Measurements from ENCODE around the gene CUX1.
"Not testable (repeated sequence)": the region's sequence is repeated elsewhere in the genome, so short reads cannot be mapped to it uniquely, and the experiment has no call there.

CUX1 gene

DNA sequence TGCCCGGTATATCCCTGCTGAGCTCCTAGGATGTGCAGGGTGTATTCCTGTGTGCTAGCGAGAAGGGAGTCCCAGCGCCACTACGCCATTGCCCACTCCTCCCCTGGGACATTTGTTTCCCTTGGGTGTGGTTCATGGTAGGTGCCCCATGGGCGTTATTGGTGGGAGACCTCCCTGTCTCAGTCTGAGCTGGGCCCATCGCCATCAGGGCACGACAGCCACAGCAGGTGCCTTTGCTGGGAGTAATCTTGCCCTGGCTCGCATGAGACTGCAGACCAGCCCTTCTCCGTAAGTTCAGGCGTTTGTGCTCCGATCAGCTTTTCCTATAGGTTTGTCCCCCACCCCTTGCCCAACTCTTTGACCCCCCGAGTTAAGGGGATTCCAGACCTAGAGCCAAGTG is 332.0 kb downstream of the CUX1 start:
- no peak for DNase-seq (ENCODE audit: low spot score)

GRCh38 chr7:102150266-102150665 is 332.8 kb downstream of the CUX1 start:
- DNase-seq (ENCODE audit: low spot score), result no peak

- DNase-seq (ENCODE audit: low spot score), result no peak
These were observed 335.5 kb downstream of the CUX1 start for GRCh38 chr7:102152672-102153598.

GRCh38 chr7:102153599-102153946 is 336.1 kb downstream of the CUX1 start:
- DNase-seq (ENCODE audit: low spot score), result no peak

DNA sequence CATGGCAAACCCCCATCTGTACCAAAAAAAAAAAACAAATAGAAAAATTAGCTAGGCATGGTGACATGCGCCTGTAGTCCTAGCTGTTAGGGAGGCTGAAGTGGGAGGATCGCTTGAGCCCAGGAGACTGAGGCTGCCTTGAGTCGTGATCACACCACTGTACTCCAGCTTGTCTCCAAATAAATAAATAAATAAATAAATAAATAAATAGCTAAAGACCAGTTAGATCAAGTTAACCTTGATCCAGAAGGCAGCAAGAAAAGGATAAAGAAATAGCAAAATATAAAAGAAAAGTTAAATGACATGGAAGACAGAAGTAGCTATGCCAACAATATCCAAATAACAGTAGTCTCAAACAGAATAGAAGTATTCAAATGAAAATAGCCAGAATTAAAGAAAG is 337.0 kb downstream of the CUX1 start:
- DNase-seq (ENCODE audit: low spot score), result no peak

DNA sequence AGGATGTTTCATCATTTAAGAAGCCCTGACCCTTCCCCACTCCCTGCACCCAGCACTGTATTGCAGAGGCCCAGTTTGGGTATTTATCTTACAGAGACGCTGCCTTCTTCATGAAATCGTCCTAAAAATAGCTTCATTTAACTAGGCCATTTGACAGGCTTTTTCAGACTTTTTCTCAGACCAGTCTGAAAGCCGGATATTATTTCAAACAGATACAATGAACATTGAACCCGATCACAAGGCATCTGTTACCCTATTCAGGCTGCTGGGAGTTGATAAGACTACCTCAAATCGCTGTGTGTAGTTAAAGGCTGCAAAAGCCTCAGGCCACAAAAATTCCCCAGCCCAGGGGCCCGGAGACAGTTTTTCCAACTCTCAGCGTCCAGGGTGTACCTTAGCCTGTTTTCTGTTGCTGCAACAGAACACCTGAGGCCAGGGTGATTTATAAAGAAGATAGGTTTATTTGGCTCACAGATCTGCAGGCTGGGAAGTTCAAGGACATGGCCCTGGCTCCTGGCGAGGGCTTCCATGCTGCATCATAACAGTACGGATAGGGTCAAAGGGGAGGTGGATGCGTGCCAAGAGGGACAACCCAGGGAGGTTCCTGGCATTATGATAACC is 338.5 kb downstream of the CUX1 start:
- DNase-seq (ENCODE audit: low spot score), result no peak

DNA sequence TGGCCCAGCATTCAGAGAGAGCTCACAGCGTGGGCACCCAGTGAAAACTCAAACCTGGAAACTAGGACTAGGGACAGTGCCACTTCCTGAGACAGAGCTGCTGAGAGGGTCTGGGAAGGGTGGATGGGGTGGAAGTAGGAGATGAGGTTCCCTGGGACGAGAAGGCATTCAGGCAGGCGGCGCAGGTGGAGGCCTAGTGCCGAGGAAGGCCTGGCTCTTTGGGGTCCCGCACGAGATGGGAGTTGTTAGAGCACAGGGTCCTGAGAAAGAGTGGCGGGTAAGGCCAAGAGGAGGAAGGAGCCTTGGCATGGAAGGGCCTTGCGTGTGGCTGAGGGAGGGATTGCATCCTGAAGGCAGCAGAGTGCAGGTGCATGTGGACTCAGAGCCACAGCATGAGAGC is 339.4 kb downstream of the CUX1 start:
- no peak for DNase-seq (ENCODE audit: low spot score)

DNA sequence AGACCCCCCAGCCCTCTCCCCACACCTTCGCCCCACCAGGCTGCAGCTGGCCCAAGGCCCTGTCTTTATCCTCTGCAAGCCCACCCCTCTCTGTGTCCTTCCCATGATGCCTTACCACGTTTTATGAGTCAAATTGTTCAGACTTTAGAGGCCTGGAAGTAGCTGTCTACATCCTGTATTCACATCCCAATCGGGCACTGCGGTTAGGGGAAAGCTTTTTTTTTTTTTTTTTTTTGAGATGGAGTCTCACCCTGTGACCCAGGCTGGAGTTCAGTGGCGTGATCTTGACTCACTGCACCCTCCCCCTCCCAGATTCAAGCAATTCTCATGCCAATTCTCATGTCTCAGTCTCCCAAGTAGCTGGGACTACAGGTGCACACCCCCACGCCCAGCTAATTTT is 347.7 kb downstream of the CUX1 start:
- DNase-seq (ENCODE audit: low spot score), result no peak

- DNase-seq (ENCODE audit: low spot score), result no peak
These were observed 349.8 kb downstream of the CUX1 start for GRCh38 chr7:102167254-102167653.

DNA sequence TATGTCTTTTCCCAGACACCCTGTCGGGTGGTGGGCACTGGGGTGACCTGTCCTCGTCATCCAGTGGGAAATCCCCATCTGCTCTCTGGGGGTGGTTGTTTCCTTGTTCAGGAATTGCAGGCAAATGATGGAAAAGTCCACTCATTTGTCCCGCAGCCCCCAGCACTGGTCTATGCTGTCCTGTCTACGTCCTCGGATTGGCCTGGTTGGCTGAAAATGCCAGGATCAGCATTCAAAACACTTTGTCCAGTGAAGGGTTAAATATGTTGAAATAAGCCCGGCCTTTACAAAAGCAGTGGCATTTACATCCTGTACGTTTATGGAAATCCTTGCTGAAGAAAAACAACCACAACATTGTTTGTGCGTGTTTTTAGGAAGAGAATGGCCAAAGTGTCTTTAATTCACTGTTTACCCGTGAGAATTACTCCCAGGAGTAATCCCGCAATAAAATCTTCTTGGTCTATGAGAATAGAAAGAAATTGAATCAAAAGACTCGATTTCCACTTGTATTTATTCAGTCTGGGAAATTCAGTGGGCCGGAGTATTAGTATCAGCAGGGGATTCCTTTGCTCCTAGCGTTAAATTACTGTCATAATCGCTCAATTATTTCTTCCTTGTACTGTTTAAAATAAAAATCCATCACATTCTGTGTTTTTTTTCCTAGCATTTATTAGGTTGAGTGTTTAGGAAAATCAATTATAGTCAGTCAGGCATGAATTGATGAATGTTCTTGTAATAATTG is 352.4 kb downstream of the CUX1 start:
- DNase-seq (ENCODE audit: low spot score), result no peak

DNA sequence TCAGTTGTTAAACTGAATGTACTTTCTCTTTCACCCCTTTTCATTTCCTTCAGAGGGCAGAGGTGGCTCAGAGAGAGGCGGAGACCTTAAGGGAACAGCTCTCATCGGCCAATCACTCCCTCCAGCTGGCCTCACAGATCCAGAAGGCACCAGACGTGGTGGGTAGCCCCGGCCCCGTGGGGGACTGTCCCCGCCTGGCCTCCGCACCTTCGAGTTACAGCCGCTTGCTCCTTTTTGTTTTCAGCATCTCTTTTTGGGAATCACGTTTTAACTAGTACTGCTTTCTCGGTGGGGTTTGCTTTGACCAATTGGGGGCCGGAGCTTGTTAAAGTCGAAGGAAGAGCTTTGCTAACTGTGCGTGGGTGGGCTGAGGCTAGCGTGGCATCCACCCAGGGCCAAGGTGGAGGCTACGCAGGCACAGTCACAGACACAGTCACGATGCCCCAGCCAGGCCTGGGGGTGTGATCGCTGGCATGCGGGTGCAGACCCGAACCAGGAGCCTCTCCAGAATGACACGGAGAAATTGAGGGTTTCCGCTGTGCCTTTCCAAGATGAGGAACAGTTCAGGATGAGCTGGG is 353.1 kb downstream of the CUX1 start:
- no peak for DNase-seq (ENCODE audit: low spot score)

DNA sequence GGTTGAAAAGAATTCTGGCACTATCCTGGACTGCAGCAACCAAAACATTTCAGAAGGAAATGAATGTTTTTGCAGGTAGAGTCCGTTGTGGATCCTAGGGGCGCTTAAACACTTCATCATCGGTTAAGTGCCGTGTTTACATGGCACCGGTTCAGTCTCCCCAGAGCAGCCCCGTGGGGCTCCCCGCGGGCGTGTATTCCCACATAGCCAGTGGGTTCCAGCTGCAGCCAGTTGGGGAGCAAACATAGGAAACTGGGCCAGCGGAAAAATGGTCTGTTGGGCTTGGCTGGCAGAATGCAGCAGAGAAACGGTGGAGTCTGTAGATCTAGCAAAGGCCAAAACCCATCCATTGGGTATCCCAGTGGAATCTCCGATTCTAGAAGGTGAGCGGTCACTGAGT is 356.2 kb downstream of the CUX1 start:
- no peak for DNase-seq (ENCODE audit: low spot score)

DNA sequence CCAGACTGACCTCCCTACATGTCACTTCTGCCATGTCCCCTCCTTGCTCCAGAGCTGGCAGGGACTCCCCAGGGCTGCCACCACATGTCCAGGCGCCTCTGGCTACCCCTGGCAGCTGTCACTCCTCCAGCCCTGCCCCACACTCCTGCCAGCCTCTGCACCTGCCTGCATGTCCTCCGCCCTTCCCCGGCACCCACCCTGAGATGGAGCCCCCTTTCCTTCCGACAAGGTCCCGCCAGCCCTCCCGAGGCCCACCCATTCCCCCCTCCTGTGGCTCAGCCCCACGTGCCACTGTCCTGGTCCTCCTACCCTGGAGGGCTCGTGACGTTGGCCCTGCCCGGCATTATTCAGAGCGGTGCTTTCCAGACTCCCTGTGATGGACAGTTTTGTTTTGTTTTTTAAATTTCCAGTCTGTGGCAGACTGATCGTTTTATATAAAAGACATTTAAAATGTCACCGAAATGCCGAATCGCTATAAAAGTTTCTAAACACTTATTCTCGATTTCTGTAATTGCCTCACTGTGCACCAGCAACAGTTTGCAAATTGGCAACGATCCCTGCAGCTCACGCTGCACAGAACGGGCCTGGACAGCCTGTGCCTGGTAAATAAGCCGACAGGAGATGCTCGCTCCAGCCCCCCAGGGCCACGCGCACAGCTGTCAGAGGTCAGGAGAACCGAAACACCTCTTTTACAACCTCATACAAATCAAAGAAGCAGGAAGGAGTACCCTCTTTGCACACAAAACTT is 358.2 kb downstream of the CUX1 start:
- DNase-seq (ENCODE audit: low spot score), result no peak

DNA sequence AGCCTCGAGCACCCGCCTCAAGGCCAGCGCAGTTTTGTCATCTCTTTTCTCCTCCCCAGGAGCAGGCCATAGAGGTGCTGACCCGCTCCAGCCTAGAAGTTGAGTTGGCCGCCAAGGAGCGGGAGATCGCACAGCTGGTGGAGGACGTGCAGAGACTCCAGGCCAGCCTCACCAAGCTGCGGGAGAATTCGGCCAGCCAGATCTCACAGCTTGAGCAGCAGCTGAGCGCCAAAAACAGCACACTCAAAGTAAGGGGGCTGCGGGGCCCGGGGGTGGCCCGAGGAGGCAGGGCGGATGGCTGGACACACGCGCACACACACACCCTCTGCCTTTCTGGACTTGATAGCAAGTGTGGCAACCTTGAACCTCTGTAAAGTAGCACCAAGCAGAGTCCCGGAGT is 361.0 kb downstream of the CUX1 start:
- no peak for DNase-seq (ENCODE audit: low spot score)

DNA sequence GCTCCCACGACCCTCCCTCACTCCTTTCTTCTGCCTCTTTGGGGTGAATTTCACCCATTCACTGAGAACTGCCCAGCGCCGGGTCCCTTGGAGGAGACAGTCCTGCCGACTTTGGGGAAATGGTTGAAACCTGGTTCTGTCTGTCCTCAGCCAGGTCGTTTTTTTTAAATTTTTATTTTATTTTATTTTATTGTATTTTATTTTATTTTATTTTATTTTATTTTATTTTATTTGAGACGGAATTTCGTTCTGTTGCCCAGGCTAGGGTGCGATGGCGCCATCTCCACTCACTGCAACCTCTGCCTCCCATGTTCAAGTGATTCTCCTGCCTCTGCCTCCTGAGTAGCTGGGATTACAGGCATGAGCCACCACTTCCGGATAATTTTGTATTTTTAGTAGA is 363.3 kb downstream of the CUX1 start:
- no peak for DNase-seq (ENCODE audit: low spot score)

- DNase-seq (ENCODE audit: low spot score), result no peak
These were observed 364.1 kb downstream of the CUX1 start for GRCh38 chr7:102181517-102181916.

GRCh38 chr7:102182016-102182415 is 364.6 kb downstream of the CUX1 start:
- DNase-seq (ENCODE audit: low spot score), result no peak

- DNase-seq (ENCODE audit: low spot score), result not testable (repeated sequence)
These were observed 366.4 kb downstream of the CUX1 start for GRCh38 chr7:102183848-102184247.

GRCh38 chr7:102184303-102184702 is 366.9 kb downstream of the CUX1 start:
- no peak for DNase-seq (ENCODE audit: low spot score)

DNA sequence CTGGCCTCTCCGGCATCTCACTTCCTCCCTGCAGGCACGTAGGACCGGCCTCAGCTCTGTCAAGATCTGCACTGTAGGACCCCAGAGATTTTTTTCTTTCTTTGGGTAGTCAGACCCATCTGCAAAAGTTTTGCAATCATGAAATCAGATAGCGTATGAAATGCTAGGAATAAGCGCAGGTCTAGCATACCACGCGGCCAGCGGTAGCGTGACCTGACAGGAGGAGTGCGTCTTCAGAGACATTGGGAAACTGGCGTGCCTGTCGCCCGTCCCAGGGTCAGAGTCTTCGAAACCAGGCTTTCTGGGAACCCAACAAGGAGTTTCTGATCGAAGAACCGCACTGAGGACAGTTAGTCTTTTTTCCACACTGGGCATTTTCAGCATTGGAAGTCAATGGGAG is 368.4 kb downstream of the CUX1 start:
- DNase-seq (ENCODE audit: low spot score), result no peak

DNA sequence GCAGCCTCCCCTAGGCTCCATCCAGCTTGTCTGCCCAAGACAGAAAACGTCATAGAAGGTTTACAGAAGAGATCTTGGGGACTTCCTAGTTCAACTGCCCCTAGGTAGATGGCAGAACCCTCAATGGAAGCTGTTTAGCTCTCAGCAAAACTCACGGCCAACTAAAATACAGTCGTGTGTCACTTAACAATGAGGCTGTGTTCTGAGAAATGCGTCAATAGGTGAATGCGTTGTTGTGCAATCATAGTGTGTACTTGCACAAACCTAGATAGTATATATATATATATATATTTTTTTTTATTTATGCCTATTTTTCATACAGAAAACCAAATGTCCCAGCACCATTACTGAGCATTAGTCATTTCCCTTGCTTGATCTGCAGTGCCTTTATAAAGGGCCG is 368.9 kb downstream of the CUX1 start:
- no peak for DNase-seq (ENCODE audit: low spot score)

GRCh38 chr7:102188746-102189145 is 371.3 kb downstream of the CUX1 start:
- no peak for DNase-seq (ENCODE audit: low spot score)
